DND-41 (cell line): ENCODE results near the gene GALNT7.

ENCODE experiments used
- CTCF ChIP-seq: IDR thresholded peaks from 2 replicates; pipeline ENCODE4 v1.5.1; 2012; ENCODE audit warnings: borderline replicate concordance, low read length, moderate library complexity, mild to moderate bottlenecking; ENCODE audit not compliant: poor library complexity, severe bottlenecking; ENCODE audit errors: extremely low read depth
- EZH2 ChIP-seq: IDR thresholded peaks from 3 replicates; pipeline ENCODE4 v1.6.1; 2012; ENCODE audit warnings: borderline replicate concordance, low read depth, mild to moderate bottlenecking, moderate library complexity, low read length, inconsistent platforms; ENCODE audit not compliant: severe bottlenecking

- TF ChIP-seq CTCF, result no peak
- no peak for TF ChIP-seq EZH2
Observed at GRCh38 chr4:173330590-173330989, 162.0 kb downstream of the GALNT7 start.
